Activated naive CD4-positive, alpha-beta T cell treated with anti-CD3 and anti-CD28 coated beads for 36 hours (primary cell): ENCODE data around the gene ATN1. TPM values are rescaled to one million over a fixed set of nuclear protein-coding genes. Genes with fewer than 3 reads are reported as not detected.

Experiments used
- CTCF ChIA-PET: fragments of 350-600 bp; sonication (Branson Sonifier 250); formaldehyde crosslinking; loops from one replicate; lab custom pipeline; 2021; ENCODE audit warnings: antibody characterized with exemption; lab: Charles Lee
- DNase-seq: peaks from one replicate; pipeline ENCODE4 v3.0.0-alpha.2; 2020
- H3K27ac Mint-ChIP-seq: one replicate; pipeline ENCODE4 v1.8.0; 2021; ENCODE audit warnings: mild to moderate bottlenecking, mixed read lengths
- H3K27me3 Mint-ChIP-seq: one replicate; pipeline ENCODE4 v1.8.0; 2021; ENCODE audit warnings: low read depth, mixed read lengths
- H3K36me3 Mint-ChIP-seq: one replicate; pipeline ENCODE4 v1.8.0; 2021; ENCODE audit warnings: low read depth, mixed read lengths
- H3K4me1 Mint-ChIP-seq: one replicate; pipeline ENCODE4 v1.8.0; 2021; ENCODE audit warnings: low read depth, mixed read lengths
- H3K4me3 Mint-ChIP-seq: one replicate; pipeline ENCODE4 v1.8.0; 2021; ENCODE audit warnings: mild to moderate bottlenecking, moderate library complexity, mixed read lengths
- H3K9me3 Mint-ChIP-seq: one replicate; pipeline ENCODE4 v1.8.0; 2021; ENCODE audit warnings: mixed read lengths
- intact Hi-C: fragments of 100-400 bp; cut with micrococcal nuclease; formaldehyde crosslinking; loops from one replicate; pipeline ENCODE4 v1.15.1; 2023
- total RNA-seq, 2 experiments: library from RNA; stranded (reverse); gene quantifications; one replicate each; pipeline ENCODE4 v1.2.3, GENCODE V29; 2021

The ATN1 gene
- total RNA-seq, 2 experiments from 2014 or later = 20.1 to 22.2 TPM

- DNase-seq = no peak
- peaks cover 29% of the 10 kb centered on the region for H3K4me1 Mint-ChIP-seq
- no peaks in the 10 kb centered on the region for H3K9me3 Mint-ChIP-seq
- no peak overlapping the region for H3K4me3 Mint-ChIP-seq
- CTCF ChIA-PET = interaction anchor here (0.6 to 1.1 kb wide), 6 partner anchors 16 to 212 kb away, joined by 3 to 4 read pairs (median 3); partner anchors contain the start of genes C12orf57 and RNU7-1
- no peaks in the 10 kb centered on the region for H3K27me3 Mint-ChIP-seq
- intact Hi-C loops = loop anchor here (10.0 kb wide), 1 partner anchor 713 kb away; no protein-coding TSS in a partner anchor
- H3K27ac Mint-ChIP-seq = no peak overlapping the region
- peaks cover 20% of the 10 kb centered on the region for H3K36me3 Mint-ChIP-seq
Observed at GRCh38 chr12:6921996-6922946, 5.5 kb upstream of the ATN1 start.

GRCh38 chr12:6923003-6923732 is 4.6 kb upstream of the ATN1 start:
- Mint-ChIP-seq H3K4me1 (peaks cover 29% of the 10 kb centered on the region), H3K4me3 (no peak overlapping the region), H3K9me3 (no peaks in the 10 kb centered on the region), H3K27ac (no peak overlapping the region), H3K27me3 (no peaks in the 10 kb centered on the region), H3K36me3 (peaks cover 16% of the 10 kb centered on the region)
- CTCF ChIA-PET = interaction anchor here (0.6 to 4.6 kb wide), 12 partner anchors 9 to 213 kb away, joined by 3 to 43 read pairs (median 11); partner anchors contain the start of genes C12orf57, RNU7-1 and SPSB2
- intact Hi-C loops = loop anchor here (10.0 kb wide), 1 partner anchor 712 kb away; no protein-coding TSS in a partner anchor
- no peak for DNase-seq

DNA sequence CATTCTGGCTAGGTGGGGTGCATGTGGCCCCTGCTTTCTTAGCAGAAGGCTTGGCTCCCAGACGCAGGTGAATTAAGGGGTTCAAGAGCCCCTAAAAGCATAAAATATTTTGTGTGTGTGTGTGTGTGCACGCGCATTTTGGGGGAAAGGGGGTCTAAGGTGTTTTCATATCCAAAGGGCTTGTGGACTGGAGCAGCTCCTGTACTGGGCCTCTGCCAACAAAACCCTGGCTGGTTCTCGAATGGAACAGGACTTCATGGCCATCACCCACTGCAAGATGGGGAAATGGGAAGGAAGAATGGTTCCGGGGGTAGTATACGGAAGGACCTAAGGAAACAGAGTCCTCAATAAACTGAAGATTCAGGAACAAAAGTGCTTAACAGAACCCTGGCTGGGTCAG is 3.9 kb upstream of the ATN1 start:
- Mint-ChIP-seq H3K9me3 (no peaks in the 10 kb centered on the region), H3K36me3 (peaks cover 16% of the 10 kb centered on the region), H3K4me3 (no peak overlapping the region), H3K27ac (peak overlapping the region; percentile 78), H3K27me3 (no peaks in the 10 kb centered on the region), H3K4me1 (peaks cover 33% of the 10 kb centered on the region)
- CTCF ChIA-PET = interaction anchor here (0.5 to 4.6 kb wide), 14 partner anchors 9 to 450 kb away, joined by 3 to 43 read pairs (median 7); partner anchors contain the start of genes C12orf57, RNU7-1 and SPSB2
- no peak for DNase-seq
- intact Hi-C loops = loop anchor here (1.0 to 10.0 kb wide), 11 partner anchors 14 to 711 kb away; partner anchors contain the start of genes C12orf57, C1R and LPCAT3

GRCh38 chr12:6925239-6925539 is 2.6 kb upstream of the ATN1 start:
- H3K27ac Mint-ChIP-seq = no peak overlapping the region
- intact Hi-C loops = loop anchor here (2.0 to 10.0 kb wide), 2 partner anchors 56 to 710 kb away; no protein-coding TSS in a partner anchor

GRCh38 chr12:6925540-6926279 is 2.0 kb upstream of the ATN1 start:
- CTCF ChIA-PET = interaction anchor here (0.5 to 4.6 kb wide), 15 partner anchors 9 to 214 kb away, joined by 3 to 43 read pairs (median 4); partner anchors contain the start of genes C12orf57, C1RL, RNU7-1 and SPSB2
- intact Hi-C loops = loop anchor here (2.0 to 10.0 kb wide), 2 partner anchors 57 to 709 kb away; no protein-coding TSS in a partner anchor
- no peaks in the 10 kb centered on the region for H3K9me3 Mint-ChIP-seq
- no peak overlapping the region for H3K27ac Mint-ChIP-seq
- peaks cover 4% of the 10 kb centered on the region for H3K36me3 Mint-ChIP-seq
- no peak for DNase-seq
- no peaks in the 10 kb centered on the region for H3K27me3 Mint-ChIP-seq
- H3K4me1 Mint-ChIP-seq = peaks cover 45% of the 10 kb centered on the region
- H3K4me3 Mint-ChIP-seq = peak overlapping the region; percentile 74

More at GRCh38 chr12:6925239-6925539, 2.6 kb upstream of the ATN1 start:
- DNase-seq = no peak
- no peaks in the 10 kb centered on the region for H3K9me3 Mint-ChIP-seq
- H3K27me3 Mint-ChIP-seq = no peaks in the 10 kb centered on the region
- peaks cover 4% of the 10 kb centered on the region for H3K36me3 Mint-ChIP-seq
- no peak overlapping the region for H3K4me3 Mint-ChIP-seq
- H3K4me1 Mint-ChIP-seq = peaks cover 43% of the 10 kb centered on the region
- CTCF ChIA-PET = interaction anchor here (0.5 to 4.6 kb wide), 15 partner anchors 10 to 214 kb away, joined by 3 to 43 read pairs (median 4); partner anchors contain the start of genes C12orf57, C1RL, RNU7-1 and SPSB2

- CTCF ChIA-PET = interaction anchor here (2.0 kb wide), 1 partner anchor 10 kb away, joined by 6 read pairs; no protein-coding TSS in a partner anchor
- H3K27me3 Mint-ChIP-seq = no peaks in the 10 kb centered on the region
- H3K4me1 Mint-ChIP-seq = peaks cover 64% of the 10 kb centered on the region
- intact Hi-C loops = loop anchor here (10.0 kb wide), 1 partner anchor 707 kb away; no protein-coding TSS in a partner anchor
- no peaks in the 10 kb centered on the region for H3K9me3 Mint-ChIP-seq
- H3K36me3 Mint-ChIP-seq = peaks cover 3% of the 10 kb centered on the region
- DNase-seq = no peak
- peak overlapping the region; percentile 81 for H3K27ac Mint-ChIP-seq
- H3K4me3 Mint-ChIP-seq = peak overlapping the region; percentile 75
Observed at GRCh38 chr12:6928022-6928702, 403 bp downstream of the ATN1 start.

DNA sequence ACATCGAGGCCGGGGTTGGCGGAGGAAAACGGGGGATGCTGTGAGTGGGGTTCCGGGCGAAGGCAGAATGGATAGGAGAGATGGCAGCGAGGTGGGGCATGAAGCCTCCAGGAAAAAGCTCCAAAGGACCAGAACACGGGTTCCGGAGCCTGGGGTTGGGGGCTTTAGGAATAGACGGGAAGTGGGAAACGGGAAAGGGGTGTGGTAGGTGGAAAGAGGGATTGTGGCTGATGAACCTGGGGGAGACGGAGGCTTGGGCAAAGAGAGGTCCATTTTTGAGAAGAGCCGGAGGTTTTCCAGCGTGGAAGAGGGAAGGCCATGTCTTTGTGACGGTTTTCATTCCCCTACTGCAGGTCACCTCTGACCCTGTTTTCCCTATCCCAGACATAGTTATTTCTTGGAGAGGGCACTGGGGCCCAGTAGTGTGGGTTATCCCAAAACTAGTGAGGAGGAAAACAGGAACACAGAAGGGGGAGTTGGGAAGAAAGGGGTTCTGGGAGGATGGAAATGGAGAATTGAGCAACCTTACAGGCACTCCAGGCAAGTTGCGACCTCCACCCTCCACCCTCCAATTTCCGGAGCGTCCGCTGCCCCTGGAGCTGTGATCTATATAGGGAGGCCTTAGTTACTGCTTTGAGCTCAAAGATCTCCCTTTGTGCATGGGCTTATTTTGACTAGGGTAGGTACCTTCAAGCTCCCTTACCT is 1.1 kb downstream of the ATN1 start:
- Mint-ChIP-seq H3K4me3 (peak overlapping the region; percentile 75), H3K4me1 (peaks cover 71% of the 10 kb centered on the region), H3K27ac (peak overlapping the region; percentile 81), H3K9me3 (no peaks in the 10 kb centered on the region), H3K36me3 (peaks cover 3% of the 10 kb centered on the region), H3K27me3 (no peaks in the 10 kb centered on the region)
- DNase-seq = no peak
- intact Hi-C loops = loop anchor here (10.0 kb wide), 1 partner anchor 706 kb away; no protein-coding TSS in a partner anchor
- CTCF ChIA-PET = interaction anchor here (1.0 to 2.0 kb wide), 4 partner anchors 9 to 179 kb away, joined by 3 to 6 read pairs (median 3); no protein-coding TSS in a partner anchor

DNA sequence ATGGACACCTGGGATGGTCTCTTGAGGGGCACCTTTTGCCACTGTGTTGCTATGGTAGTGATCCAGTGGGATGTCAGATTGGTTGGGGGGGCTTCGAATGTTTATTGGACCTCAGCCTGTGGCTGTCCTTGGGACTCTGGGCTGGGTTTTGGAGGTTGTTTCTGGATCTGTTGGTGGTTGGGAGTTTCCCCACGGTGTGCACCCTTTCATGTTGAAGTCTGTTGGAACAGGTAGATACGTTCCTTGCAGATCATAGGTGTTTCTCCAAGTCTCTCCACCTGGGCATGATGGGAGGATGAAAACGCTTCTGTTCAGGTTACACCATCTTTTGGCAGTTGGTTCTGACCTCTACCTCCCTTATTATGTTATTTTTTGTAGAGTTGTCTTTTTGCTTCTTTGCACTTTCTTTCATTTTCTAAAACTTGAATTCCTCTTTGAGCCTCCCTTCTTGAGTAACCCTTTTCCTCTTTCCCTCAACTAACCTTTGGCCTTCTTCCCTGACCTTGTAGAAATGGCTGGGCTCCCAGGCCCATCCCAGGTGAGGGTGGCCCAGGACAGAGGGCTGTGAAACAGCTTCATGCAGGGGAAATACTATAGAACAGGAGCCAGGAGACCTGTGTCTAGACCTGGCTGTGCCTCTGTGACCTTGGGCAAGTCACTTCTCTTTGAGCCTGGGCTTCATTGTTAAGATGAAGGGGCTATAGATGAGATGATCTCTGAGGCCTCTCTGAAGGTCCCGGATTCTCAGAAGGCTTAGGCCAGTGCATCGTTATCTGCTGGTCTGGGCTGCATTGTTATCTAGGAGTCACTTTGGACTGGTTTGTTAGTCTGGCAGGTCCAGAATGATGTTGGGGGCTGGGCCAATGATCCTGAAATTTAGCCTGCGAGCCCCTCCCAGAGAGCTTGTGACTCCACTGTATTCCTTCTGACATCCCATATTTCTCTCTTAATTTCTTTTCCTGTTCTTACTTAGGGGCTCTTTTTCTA is 2.0 kb downstream of the ATN1 start:
- Mint-ChIP-seq H3K27me3 (no peaks in the 10 kb centered on the region), H3K36me3 (peaks cover 5% of the 10 kb centered on the region), H3K4me1 (peaks cover 71% of the 10 kb centered on the region), H3K4me3 (peak overlapping the region; percentile 75), H3K27ac (peak overlapping the region; percentile 81), H3K9me3 (no peaks in the 10 kb centered on the region)
- DNase-seq = no peak
- intact Hi-C loops = loop anchor here (10.0 kb wide), 1 partner anchor 705 kb away; no protein-coding TSS in a partner anchor
- CTCF ChIA-PET = interaction anchor here (0.6 to 2.0 kb wide), 5 partner anchors 8 to 178 kb away, joined by 3 to 6 read pairs (median 3); no protein-coding TSS in a partner anchor

DNA sequence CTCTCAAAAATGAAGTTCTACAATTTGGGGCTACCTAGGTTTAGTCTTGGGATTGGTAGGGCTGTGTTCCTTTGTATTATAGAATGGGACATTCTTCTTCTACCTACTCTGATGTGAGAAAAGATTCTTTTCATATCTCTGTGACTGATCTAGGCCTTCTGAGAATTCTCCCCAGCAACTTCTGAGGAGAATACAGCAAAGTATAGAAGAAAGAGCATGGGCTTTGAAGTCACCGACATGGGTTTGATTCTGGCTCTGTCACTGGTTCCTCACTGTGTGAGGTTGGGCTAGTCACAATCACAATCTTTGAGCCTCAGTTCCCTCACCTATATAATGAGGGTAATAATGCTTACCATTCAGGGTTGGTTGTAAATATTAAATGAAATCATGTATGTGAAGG is 5.0 kb downstream of the ATN1 start:
- peak overlapping the region; percentile 39 for H3K27ac Mint-ChIP-seq
- intact Hi-C loops = no loop called here
- CTCF ChIA-PET = interaction anchor here (1.0 to 1.1 kb wide), 2 partner anchors 9 to 63 kb away, joined by 3 to 5 read pairs; no protein-coding TSS in a partner anchor
- no peak for DNase-seq
- peaks cover 72% of the 10 kb centered on the region for H3K4me1 Mint-ChIP-seq
- H3K27me3 Mint-ChIP-seq = no peaks in the 10 kb centered on the region
- peaks cover 24% of the 10 kb centered on the region for H3K36me3 Mint-ChIP-seq
- H3K9me3 Mint-ChIP-seq = no peaks in the 10 kb centered on the region
- H3K4me3 Mint-ChIP-seq = no peak overlapping the region
